Ramos (cell line): Measurements from ENCODE around the gene THTPA.
"Not testable (repeated sequence)": the region's sequence is repeated elsewhere in the genome, so short reads cannot be mapped to it uniquely, and the experiment has no call there.

Experiments used
- in situ Hi-C: fragments of 300-500 bp; cut with MboI; formaldehyde crosslinking; loops from one replicate; pipeline ENCODE4 v1.14.3; 2022; ENCODE audit warnings: low sequenced_read_pairs; ENCODE audit not compliant: unreplicated experiment

The THTPA gene

DNA sequence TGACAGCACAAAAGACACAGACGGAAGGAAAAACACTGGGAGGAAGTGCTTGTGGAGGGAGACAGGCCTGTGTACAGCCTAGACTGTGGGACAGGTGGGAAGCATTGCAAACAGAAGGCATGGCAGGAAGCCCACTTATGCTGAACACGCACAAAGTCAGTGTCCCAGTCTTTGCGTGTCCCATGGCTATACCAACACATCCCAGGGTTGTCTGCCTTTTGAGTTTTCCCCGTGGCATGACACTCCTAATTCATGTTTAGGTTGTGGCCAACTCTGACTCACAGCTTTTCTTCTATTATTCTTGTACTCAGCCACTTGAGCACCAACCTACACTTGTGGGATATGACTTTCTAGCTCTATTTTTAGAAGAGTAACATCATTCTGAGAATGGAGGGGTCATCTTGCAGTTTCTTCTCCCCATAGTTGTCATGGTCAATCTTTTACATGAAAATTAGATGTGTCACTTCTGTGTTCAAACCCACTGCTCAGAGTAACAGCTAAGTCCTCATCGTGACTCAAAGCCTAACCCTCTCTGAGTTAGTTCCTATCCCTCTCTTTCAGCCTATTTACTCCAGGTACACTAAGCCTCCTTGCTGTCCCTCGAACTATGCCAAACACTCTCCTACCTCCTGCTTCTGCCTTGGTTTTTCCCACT, 50.0 kb downstream of the THTPA start:
- in situ Hi-C loops = no loop called here

DNA sequence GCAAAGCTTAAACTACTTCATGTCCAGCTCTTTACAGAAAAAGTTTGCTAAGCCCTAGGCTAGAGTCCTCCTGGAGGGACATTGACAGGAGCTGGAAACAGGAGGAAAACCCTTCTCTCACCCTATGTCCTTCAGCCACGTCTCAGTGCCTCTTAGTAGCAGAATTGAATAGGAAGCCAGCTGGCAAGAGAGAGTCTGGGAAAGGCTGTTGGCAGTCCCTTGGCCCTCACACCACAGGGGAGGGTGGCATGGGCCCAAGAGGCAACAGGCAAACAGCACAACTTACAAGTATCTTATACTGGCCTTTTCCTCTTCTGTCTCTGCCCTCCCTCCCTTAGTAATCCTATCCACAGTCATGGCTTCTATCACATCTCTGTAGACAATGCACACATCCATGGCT, 52.4 kb downstream of the THTPA start:
- in situ Hi-C loops = no loop called here

DNA sequence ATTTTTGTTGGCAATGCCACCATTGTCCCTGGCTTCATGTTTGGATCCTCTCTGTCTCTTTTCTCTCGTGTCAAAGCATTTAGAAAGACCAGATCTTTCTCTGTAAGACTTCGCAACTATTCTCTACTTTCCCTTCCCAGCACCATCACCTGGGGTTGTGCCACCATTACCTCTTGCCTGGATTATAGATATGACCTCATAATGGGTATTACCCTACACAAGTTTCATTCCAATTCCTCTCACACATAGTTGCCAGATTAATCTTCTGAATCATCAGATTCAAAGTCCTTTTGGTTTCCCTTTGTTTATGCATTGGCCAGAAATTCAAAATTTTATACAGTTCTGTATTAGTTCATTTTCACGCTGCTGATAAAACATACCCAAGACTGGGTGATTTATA, 52.9 kb downstream of the THTPA start:
- in situ Hi-C loops = no loop called here

DNA sequence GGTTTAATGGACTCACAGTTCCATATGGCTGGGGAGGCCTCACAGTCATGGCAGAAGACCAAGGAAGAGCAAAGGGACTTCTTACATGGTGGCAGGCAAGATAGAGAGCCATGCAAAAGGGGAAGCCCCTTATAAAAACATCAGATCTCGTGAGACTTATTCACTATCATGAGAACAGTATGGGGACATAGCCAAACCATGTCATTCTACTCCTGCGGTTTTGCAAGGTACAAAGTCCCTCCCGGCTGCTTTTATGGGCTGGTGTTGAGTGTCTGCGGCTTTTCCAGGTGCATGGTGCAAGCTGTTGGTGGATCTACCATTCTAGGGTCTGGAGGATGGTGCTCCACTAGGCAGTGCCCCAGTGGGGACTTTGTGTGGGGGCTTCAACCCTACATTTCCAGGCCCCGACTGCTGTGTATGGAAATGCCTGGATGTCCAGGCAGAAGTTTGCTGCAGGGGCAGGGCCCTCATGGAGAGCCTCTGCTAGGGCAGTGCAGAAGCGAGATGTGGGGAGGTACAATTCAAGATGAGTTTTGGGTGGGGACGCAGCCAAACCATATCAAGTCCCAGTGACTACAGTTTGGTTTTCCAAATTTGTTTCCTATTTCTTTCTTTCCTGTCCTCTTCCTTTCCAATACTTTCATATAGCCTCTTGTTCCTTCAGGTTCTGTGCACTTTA, 53.5 kb downstream of the THTPA start:
- in situ Hi-C loops = not testable (repeated sequence)
